GM23338 (cell line): ENCODE data around the gene ATPAF1.

Experiments used
- CTCF ChIP-seq, 2 experiments: fragments of 200-600 bp in 1 of 2; sonication (generic) in 1 of 2; conservative IDR thresholded peaks; 2 replicates each; pipeline versions ENCODE4 v1.5.1 to v1.6.1; 2016 to 2017; ENCODE audit warnings: antibody characterized with exemption in 2 of 2, low read depth in 2 of 2, mild to moderate bottlenecking in 2 of 2, moderate library complexity in 1 of 2
- ZNF331 ChIP-seq: fragments of 250-450 bp; sonication (Bioruptor Pico); IDR thresholded peaks from 2 replicates; pipeline ENCODE4 v1.5.0; 2020; ENCODE audit warnings: low read depth, mild to moderate bottlenecking, moderate library complexity

- TF ChIP-seq CTCF (conservative IDR thresholded peaks at IDR 0.05; ENCODE audit: low read depth in 2 of 2) (0 out of 4 replicates have a peak, but pooled peaks of 1 of the 2 experiments have one; percentile 1), ZNF331 (no peak)
These were observed at the start of gene ATPAF1 for GRCh38 chr1:46667782-46668760.
